Measurements from ENCODE around the gene CALR.
A peak's percentile ranks its signal among the peaks of the same experiment; 100 is the strongest.
"Not testable (repeated sequence)": the region's sequence is repeated elsewhere in the genome, so short reads cannot be mapped to it uniquely, and the experiment has no call there.

Gene CALR

GRCh38 chr19:12937927-12938778 lies at the start of gene CALR:
Gene CALR, plus strand, starts transcription at chr19:12938609. Its CDS starts 71 bp downstream, at chr19:12938680.
- Histone ChIP-seq H3K4me1 (ENCODE audit: control insufficient read depth, low read depth, low read length) (peaks cover 16% of the 10 kb centered on the region), H3K27ac (ENCODE audit: low read length) (peak within 1 kb of the TSS; percentile 12)

GRCh38 chr19:12890299-12890786 lies 48.1 kb upstream of the CALR start:
- Histone ChIP-seq H3K27me3 (ENCODE audit: control insufficient read depth, insufficient read depth, low read length) (peaks cover 27% of the 10 kb centered on the region), H3K9ac (ENCODE audit: low read length) (peak overlapping the region; percentile 73), H3K4me3 (ENCODE audit: low read length) (peak overlapping the region; percentile 63), H3K27ac (ENCODE audit: low read length) (peak overlapping the region; percentile 78), H3K36me3 (ENCODE audit: control insufficient read depth, low read depth, low read length) (peaks cover 18% of the 10 kb centered on the region)
- H3K4me1 ChIP-seq (ENCODE audit: control insufficient read depth, low read depth, low read length); H3K9me3 ChIP-seq (ENCODE audit: control insufficient read depth, low read depth, low read length): not testable (repeated sequence)

More at GRCh38 chr19:12937927-12938778, at the start of gene CALR:
- peak within 1 kb of the TSS; percentile 88 for H3K9ac ChIP-seq (ENCODE audit: low read length)
- H3K4me3 ChIP-seq (ENCODE audit: low read length): peak within 1 kb of the TSS; percentile 97
- H3K9me3 ChIP-seq (ENCODE audit: control insufficient read depth, low read depth, low read length): no peaks in the 10 kb centered on the region
- peaks cover 37% of the 10 kb centered on the region for H3K36me3 ChIP-seq (ENCODE audit: control insufficient read depth, low read depth, low read length)
- no peaks in the 10 kb centered on the region for H3K27me3 ChIP-seq (ENCODE audit: control insufficient read depth, insufficient read depth, low read length)

GRCh38 chr19:12890787-12891552 lies 47.4 kb upstream of the CALR start, which contains the start of gene GCDH:
Gene GCDH, plus strand, starts transcription at chr19:12891160. Its CDS starts 145 bp downstream, at chr19:12891305.
- Histone ChIP-seq H3K36me3 (ENCODE audit: control insufficient read depth, low read depth, low read length) (peaks cover 20% of the 10 kb centered on the region), H3K4me3 (ENCODE audit: low read length) (peak within 1 kb of the TSS; percentile 85), H3K9ac (ENCODE audit: low read length) (peak within 1 kb of the TSS; percentile 73), H3K27ac (ENCODE audit: low read length) (peak within 1 kb of the TSS; percentile 78), H3K4me1 (ENCODE audit: control insufficient read depth, low read depth, low read length) (peaks cover 2% of the 10 kb centered on the region), H3K27me3 (ENCODE audit: control insufficient read depth, insufficient read depth, low read length) (peaks cover 23% of the 10 kb centered on the region), H3K9me3 (ENCODE audit: control insufficient read depth, low read depth, low read length) (no peaks in the 10 kb centered on the region)

GRCh38 chr19:12891553-12892021 lies 46.8 kb upstream of the CALR start:
- Histone ChIP-seq H3K36me3 (ENCODE audit: control insufficient read depth, low read depth, low read length) (peaks cover 26% of the 10 kb centered on the region), H3K4me1 (ENCODE audit: control insufficient read depth, low read depth, low read length) (no peaks in the 10 kb centered on the region), H3K9ac (ENCODE audit: low read length) (peak overlapping the region; percentile 66), H3K27me3 (ENCODE audit: control insufficient read depth, insufficient read depth, low read length) (peaks cover 17% of the 10 kb centered on the region), H3K9me3 (ENCODE audit: control insufficient read depth, low read depth, low read length) (no peaks in the 10 kb centered on the region), H3K27ac (ENCODE audit: low read length) (no peak overlapping the region), H3K4me3 (ENCODE audit: low read length) (peak overlapping the region; percentile 85)

DNA sequence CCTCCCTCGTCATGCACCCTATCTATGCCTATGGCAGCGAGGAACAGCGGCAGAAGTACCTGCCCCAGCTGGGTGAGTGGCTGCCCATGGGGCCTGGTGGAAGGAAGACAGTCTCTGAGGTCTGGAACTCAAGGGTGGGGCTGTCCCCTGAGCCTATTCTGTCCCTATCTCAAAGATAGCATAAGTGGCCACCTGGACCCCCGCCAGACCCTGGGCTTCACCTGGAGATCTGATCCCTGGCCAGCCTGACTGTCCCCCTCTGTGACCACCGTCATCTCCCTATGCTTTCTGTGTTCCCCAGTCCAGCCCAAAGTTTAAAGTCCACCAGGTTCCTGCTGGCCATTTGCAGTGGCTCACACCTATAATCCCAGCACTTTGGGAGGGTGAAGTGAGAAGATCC lies 44.8 kb upstream of the CALR start:
- H3K4me3 ChIP-seq (ENCODE audit: low read length): no peak overlapping the region
- no peak overlapping the region for H3K27ac ChIP-seq (ENCODE audit: low read length)
- H3K4me1 ChIP-seq (ENCODE audit: control insufficient read depth, low read depth, low read length): no peaks in the 10 kb centered on the region
- no peaks in the 10 kb centered on the region for H3K9me3 ChIP-seq (ENCODE audit: control insufficient read depth, low read depth, low read length)
- no peak overlapping the region for H3K9ac ChIP-seq (ENCODE audit: low read length)
- H3K36me3 ChIP-seq (ENCODE audit: control insufficient read depth, low read depth, low read length): peaks cover 41% of the 10 kb centered on the region
- H3K27me3 ChIP-seq (ENCODE audit: control insufficient read depth, insufficient read depth, low read length): no peaks in the 10 kb centered on the region

DNA sequence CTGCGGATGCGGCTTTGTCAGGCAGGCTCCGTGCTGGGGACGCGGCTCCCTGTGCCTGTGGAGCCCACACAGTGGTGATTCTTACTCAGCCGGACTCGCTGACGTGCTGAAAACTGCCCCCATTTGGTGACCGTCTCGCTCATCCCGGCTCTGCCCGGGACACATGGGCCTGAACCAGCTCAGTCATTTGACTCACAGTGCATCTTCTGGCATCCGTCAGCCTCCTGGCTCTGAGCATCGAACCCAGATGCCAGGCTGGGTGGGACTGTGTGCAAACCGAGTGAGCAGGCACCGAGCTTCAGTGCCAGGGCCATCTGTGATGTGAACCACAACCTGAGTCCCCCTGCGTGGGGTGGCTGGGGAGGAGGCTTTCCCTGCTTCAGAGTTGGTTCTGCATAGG lies 41.9 kb upstream of the CALR start:
- peaks cover 47% of the 10 kb centered on the region for H3K36me3 ChIP-seq (ENCODE audit: control insufficient read depth, low read depth, low read length)
- no peaks in the 10 kb centered on the region for H3K9me3 ChIP-seq (ENCODE audit: control insufficient read depth, low read depth, low read length)
- H3K27me3 ChIP-seq (ENCODE audit: control insufficient read depth, insufficient read depth, low read length): no peaks in the 10 kb centered on the region
- H3K4me1 ChIP-seq (ENCODE audit: control insufficient read depth, low read depth, low read length): no peaks in the 10 kb centered on the region
- no peak overlapping the region for H3K9ac ChIP-seq (ENCODE audit: low read length)
- no peak overlapping the region for H3K4me3 ChIP-seq (ENCODE audit: low read length)
- no peak overlapping the region for H3K27ac ChIP-seq (ENCODE audit: low read length)

DNA sequence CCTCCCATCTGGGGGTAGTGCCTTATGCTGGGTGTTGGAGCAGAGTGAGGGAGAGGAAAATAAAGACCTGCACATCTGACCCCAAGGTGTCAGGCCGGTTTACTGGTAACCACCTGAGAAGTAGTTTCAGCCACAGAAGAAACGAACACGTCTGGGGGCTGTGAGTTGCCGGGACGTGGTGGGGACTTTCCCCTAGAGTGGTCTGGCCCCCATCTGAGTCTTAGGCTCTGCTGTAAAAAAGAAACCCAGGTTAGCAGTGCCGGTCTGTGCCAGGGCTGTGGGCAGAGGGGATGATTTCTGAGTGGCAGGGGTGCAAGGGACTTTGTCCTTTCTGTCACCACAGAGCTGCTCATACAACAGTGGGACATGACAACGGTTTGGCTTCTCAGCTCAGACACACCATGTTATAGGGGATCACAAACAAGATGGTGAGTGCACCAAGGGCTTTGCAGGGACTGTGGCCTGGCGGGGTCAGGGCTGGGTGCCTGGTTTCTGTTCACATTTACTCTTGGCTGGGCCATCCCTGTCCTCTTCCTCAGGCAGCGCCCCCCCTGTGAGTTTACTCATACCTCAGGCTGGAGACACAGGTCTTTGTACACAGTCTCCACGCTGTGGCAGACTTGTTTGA lies 38.4 kb upstream of the CALR start:
- Histone ChIP-seq H3K9ac (ENCODE audit: low read length) (no peak overlapping the region), H3K4me3 (ENCODE audit: low read length) (no peak overlapping the region), H3K9me3 (ENCODE audit: control insufficient read depth, low read depth, low read length) (no peaks in the 10 kb centered on the region), H3K36me3 (ENCODE audit: control insufficient read depth, low read depth, low read length) (peaks cover 30% of the 10 kb centered on the region), H3K27ac (ENCODE audit: low read length) (no peak overlapping the region), H3K27me3 (ENCODE audit: control insufficient read depth, insufficient read depth, low read length) (no peaks in the 10 kb centered on the region), H3K4me1 (ENCODE audit: control insufficient read depth, low read depth, low read length) (no peaks in the 10 kb centered on the region)

DNA sequence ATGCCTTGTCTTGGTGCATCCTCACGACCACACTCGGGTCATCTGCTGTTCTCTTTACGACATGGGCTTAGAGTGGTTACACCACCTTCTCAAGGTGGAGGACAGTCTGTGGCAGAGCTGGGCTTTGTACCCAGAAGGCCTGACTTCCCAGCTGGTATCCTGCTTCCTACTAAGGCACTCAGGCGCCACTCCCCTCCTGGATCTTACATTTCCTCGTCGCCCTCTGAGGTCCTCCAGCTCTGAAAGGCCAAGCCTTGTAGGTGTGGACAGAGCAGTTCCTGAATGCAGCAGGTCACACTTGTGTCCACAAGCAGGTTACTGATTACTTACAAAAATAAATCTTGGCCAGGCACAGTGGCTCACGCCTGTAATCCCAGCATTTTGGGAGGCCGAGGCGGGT lies 31.2 kb upstream of the CALR start:
- Histone ChIP-seq H3K36me3 (ENCODE audit: control insufficient read depth, low read depth, low read length) (no peaks in the 10 kb centered on the region), H3K4me3 (ENCODE audit: low read length) (no peak overlapping the region), H3K27me3 (ENCODE audit: control insufficient read depth, insufficient read depth, low read length) (no peaks in the 10 kb centered on the region), H3K9me3 (ENCODE audit: control insufficient read depth, low read depth, low read length) (no peaks in the 10 kb centered on the region), H3K4me1 (ENCODE audit: control insufficient read depth, low read depth, low read length) (no peaks in the 10 kb centered on the region), H3K27ac (ENCODE audit: low read length) (no peak overlapping the region), H3K9ac (ENCODE audit: low read length) (no peak overlapping the region)

- no peak overlapping the region for H3K27ac ChIP-seq (ENCODE audit: low read length)
Measured at GRCh38 chr19:12912571-12912970, 25.8 kb upstream of the CALR start.

DNA sequence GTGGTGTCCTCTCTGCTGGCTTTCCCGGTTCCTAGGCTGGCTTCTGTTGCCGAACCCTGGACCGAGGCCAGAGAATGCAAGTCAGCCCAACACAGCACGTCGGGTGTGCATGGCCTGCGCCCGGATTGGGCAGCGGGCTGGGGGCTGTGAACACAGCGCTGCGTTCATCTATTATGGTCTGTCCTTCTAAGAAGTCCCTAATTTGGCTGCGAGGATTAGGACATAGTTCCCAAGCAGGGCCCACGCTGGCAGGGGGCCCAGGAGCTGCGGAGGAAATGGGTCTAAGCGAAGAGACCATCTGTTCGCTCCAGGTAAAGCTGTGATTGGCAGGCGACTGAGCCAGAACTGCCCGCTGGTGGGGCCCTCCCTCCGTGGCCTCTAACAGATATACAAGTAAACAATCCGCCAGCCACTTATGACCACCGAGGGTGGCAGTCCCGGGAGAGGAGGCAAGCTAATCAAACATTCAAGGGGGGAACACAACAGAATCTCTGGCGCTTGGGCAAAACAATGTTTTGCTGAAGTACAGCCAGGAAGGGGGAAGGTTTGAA lies 25.3 kb upstream of the CALR start:
- peaks cover 12% of the 10 kb centered on the region for H3K4me1 ChIP-seq (ENCODE audit: control insufficient read depth, low read depth, low read length)
- no peaks in the 10 kb centered on the region for H3K9me3 ChIP-seq (ENCODE audit: control insufficient read depth, low read depth, low read length)
- H3K27ac ChIP-seq (ENCODE audit: low read length): no peak overlapping the region
- no peaks in the 10 kb centered on the region for H3K36me3 ChIP-seq (ENCODE audit: control insufficient read depth, low read depth, low read length)
- H3K27me3 ChIP-seq (ENCODE audit: control insufficient read depth, insufficient read depth, low read length): peaks cover 4% of the 10 kb centered on the region
- H3K9ac ChIP-seq (ENCODE audit: low read length): no peak overlapping the region
- H3K4me3 ChIP-seq (ENCODE audit: low read length): no peak overlapping the region

More at GRCh38 chr19:12912571-12912970, 25.8 kb upstream of the CALR start:
- no peaks in the 10 kb centered on the region for H3K36me3 ChIP-seq (ENCODE audit: control insufficient read depth, low read depth, low read length)
- H3K4me1 ChIP-seq (ENCODE audit: control insufficient read depth, low read depth, low read length): peaks cover 12% of the 10 kb centered on the region
- H3K27me3 ChIP-seq (ENCODE audit: control insufficient read depth, insufficient read depth, low read length): no peaks in the 10 kb centered on the region
- H3K9ac ChIP-seq (ENCODE audit: low read length): no peak overlapping the region
- no peak overlapping the region for H3K4me3 ChIP-seq (ENCODE audit: low read length)
- no peaks in the 10 kb centered on the region for H3K9me3 ChIP-seq (ENCODE audit: control insufficient read depth, low read depth, low read length)

All from iPS-18a (cell line).